Measurements from ENCODE around the gene C22orf23. TPM values are rescaled to one million over a fixed set of nuclear protein-coding genes. Genes with fewer than 3 reads are reported as not detected.

C22orf23 gene
- total RNA-seq, 2 experiments from 2014 or later = not detected

- no peaks in the 10 kb centered on the region for H3K27me3 ChIP-seq (ENCODE audit: control insufficient read depth in 1 of 2, insufficient read depth in 2 of 2, low read length in 2 of 2)
- no peaks in the 10 kb centered on the region for H3K36me3 Mint-ChIP-seq (ENCODE audit: low read depth)
- no peaks in the 10 kb centered on the region for H3K9me3 ChIP-seq (ENCODE audit: control insufficient read depth in 1 of 2, insufficient read depth in 1 of 2, low read length in 2 of 2)
- POLR2A ChIA-PET = no interaction called here
- CTCF ChIA-PET = no interaction called here
- no peak for DNase-seq
- no peaks in the 10 kb centered on the region for H3K27me3 Mint-ChIP-seq
- no peak for ATAC-seq (ENCODE audit: poor library complexity)
- H3K4me3 ChIP-seq (ENCODE audit: low read length) = no peak overlapping the region
- intact Hi-C loops (cut with DNase I, micrococcal nuclease) = no loop called here
- H3K36me3 ChIP-seq (ENCODE audit: insufficient read depth, low read length) = no peaks in the 10 kb centered on the region
- no peak overlapping the region for H3K4me3 Mint-ChIP-seq
- H3K9me3 Mint-ChIP-seq = no peaks in the 10 kb centered on the region
- H3K27ac Mint-ChIP-seq = no peak overlapping the region
- H3K4me1 Mint-ChIP-seq (ENCODE audit: low read depth) = no peaks in the 10 kb centered on the region
- H3K4me1 ChIP-seq (ENCODE audit: insufficient read depth, low read length) = peaks cover 2% of the 10 kb centered on the region
- no peak for TF ChIP-seq CTCF (IDR thresholded peaks at IDR 0.05)
- H3K27ac ChIP-seq (ENCODE audit: low read depth in 1 of 2, low read length in 2 of 2) = no peak overlapping the region
These were observed 36.0 kb upstream of the C22orf23 start for GRCh38 chr22:37989146-37990045.

GRCh38 chr22:37986371-37986770 lies 33.0 kb upstream of the C22orf23 start:
- no peak for TF ChIP-seq CTCF (IDR thresholded peaks at IDR 0.05)
- ATAC-seq (ENCODE audit: poor library complexity) (no peak), DNase-seq (no peak)
- H3K27me3 ChIP-seq (ENCODE audit: control insufficient read depth in 1 of 2, insufficient read depth in 2 of 2, low read length in 2 of 2) = no peaks in the 10 kb centered on the region
- Mint-ChIP-seq H3K27me3 (no peaks in the 10 kb centered on the region), H3K27ac (no peak overlapping the region), H3K4me3 (no peak overlapping the region), H3K4me1 (ENCODE audit: low read depth) (no peaks in the 10 kb centered on the region), H3K9me3 (no peaks in the 10 kb centered on the region), H3K36me3 (ENCODE audit: low read depth) (peaks cover 7% of the 10 kb centered on the region)
- ChIA-PET POLR2A (no interaction called here), CTCF (no interaction called here)
- no peak overlapping the region for H3K4me3 ChIP-seq (ENCODE audit: low read length)
- no peak overlapping the region for H3K27ac ChIP-seq (ENCODE audit: low read depth in 1 of 2, low read length in 2 of 2)
- H3K4me1 ChIP-seq (ENCODE audit: insufficient read depth, low read length) = no peaks in the 10 kb centered on the region
- peaks cover 0 to 4% of the 10 kb centered on the region in 2 experiments for H3K9me3 ChIP-seq (ENCODE audit: control insufficient read depth in 1 of 2, insufficient read depth in 1 of 2, low read length in 2 of 2)
- intact Hi-C loops (cut with DNase I, micrococcal nuclease) = no loop called here
- H3K36me3 ChIP-seq (ENCODE audit: insufficient read depth, low read length) = no peaks in the 10 kb centered on the region

DNA sequence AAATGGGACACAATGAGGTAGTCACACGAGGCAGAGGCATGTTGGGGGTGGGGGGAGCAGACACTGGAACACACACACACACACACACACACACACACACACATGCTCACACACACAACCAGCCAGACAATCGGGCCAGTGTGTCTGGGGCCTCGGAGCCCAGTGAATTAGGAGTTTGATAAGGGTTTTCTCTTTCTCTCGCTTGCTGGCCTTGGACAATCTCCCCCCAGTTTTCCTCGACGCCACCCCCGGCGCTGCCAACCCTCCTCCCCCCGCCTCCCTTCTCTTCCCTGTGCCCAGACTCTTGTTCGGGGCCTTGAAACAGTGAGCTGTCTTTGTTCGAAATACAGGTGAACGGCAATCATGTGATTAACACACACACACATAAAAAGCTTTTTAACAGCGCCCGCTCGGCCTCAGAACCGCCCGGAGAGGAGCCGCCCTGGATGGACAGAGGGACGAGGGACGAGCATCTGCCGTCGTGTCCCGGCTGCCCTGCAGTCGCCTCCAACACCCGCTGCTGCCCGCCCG lies 32.4 kb upstream of the C22orf23 start:
- Histone ChIP-seq H3K27ac (ENCODE audit: low read depth in 1 of 2, low read length in 2 of 2) (no peak overlapping the region), H3K36me3 (ENCODE audit: insufficient read depth, low read length) (no peaks in the 10 kb centered on the region), H3K4me1 (ENCODE audit: insufficient read depth, low read length) (no peaks in the 10 kb centered on the region), H3K27me3 (ENCODE audit: control insufficient read depth in 1 of 2, insufficient read depth in 2 of 2, low read length in 2 of 2) (no peaks in the 10 kb centered on the region), H3K4me3 (ENCODE audit: low read length) (no peak overlapping the region), H3K9me3 (ENCODE audit: control insufficient read depth in 1 of 2, insufficient read depth in 1 of 2, low read length in 2 of 2) (peaks cover 0 to 4% of the 10 kb centered on the region in 2 experiments)
- Mint-ChIP-seq H3K9me3 (no peaks in the 10 kb centered on the region), H3K27me3 (no peaks in the 10 kb centered on the region), H3K4me3 (no peak overlapping the region), H3K4me1 (ENCODE audit: low read depth) (no peaks in the 10 kb centered on the region), H3K27ac (no peak overlapping the region), H3K36me3 (ENCODE audit: low read depth) (peaks cover 7% of the 10 kb centered on the region)
- CTCF ChIA-PET = no interaction called here
- ATAC-seq (ENCODE audit: poor library complexity) (no peak), DNase-seq (no peak)
- intact Hi-C loops (cut with DNase I, micrococcal nuclease) = no loop called here
- POLR2A ChIA-PET = no interaction called here
- TF ChIP-seq CTCF (IDR thresholded peaks at IDR 0.05) = no peak
